ENCODE measurements around the gene SH3D19.
"Not testable (repeated sequence)": the region's sequence is repeated elsewhere in the genome, so short reads cannot be mapped to it uniquely, and the experiment has no call there.

SH3D19 gene

GRCh38 chr4:151098979-151099228 lies 226.5 kb downstream of the SH3D19 start:
- no peak for DNase-seq (ENCODE audit: low read depth)

GRCh38 chr4:151097759-151098158 lies 227.6 kb downstream of the SH3D19 start:
- DNase-seq (ENCODE audit: low read depth), result no peak

DNA sequence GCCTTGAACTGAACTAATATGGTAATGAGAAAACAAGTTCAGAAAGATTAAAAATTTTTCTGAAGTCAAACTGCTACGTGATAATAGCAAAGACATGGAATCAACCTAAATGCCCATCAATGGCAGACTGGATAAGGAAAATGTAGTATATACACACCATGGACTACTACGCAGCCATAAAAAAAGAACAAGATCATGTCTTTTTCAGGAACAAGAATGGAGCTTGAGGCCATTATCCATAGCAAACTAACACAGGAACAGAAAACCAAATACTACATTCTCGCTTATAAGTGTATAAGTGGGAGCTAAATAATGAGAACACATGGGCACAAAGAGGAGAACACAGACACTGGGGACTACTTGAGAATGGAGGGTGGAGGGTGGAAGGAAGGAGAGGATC lies 230.3 kb downstream of the SH3D19 start:
- no peak for DNase-seq (ENCODE audit: low read depth)

- DNase-seq (ENCODE audit: low read depth), result no peak
These were observed 231.1 kb downstream of the SH3D19 start for GRCh38 chr4:151094290-151094751.

GRCh38 chr4:151093203-151093602 lies 232.2 kb downstream of the SH3D19 start:
- no peak for DNase-seq (ENCODE audit: low read depth)

DNA sequence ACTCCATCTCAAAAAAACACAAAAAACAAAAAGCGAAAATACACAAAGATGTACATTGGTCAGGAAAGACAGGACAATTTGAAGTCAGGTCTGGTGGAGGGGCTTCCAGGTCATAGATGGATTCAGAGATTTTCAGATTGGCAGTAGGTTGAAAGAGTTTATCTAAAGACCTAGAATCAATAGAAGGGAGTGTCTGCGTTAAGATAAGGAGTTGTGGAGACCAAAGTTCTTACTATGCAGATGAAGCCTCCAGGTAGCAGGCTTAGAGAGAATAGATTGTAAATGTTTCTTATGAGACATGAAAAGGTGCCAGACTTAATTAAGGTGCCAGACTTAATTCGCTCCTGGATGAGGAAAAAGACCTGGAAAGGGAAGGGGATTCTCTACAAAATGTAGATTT lies 232.9 kb downstream of the SH3D19 start:
- DNase-seq (ENCODE audit: low read depth), result no peak

DNA sequence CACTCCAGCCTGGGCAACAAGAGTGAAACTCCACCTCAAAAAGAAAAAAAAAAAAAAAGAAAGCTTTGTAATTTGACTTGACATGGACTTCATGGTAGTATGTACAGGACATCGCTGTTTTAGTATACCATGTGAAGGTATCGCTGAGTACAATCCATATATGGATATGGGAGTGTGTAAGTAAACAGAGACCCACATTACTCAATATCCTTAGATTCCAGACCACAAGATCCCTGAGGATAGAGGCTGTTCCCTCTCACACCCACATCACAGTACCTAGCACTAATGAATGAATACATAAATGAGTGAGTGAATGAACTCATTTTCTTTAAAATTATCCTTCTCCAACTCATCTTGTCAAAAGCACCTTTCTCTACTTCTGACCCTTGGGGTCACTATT lies 234.4 kb downstream of the SH3D19 start:
- no peak for DNase-seq (ENCODE audit: low read depth)

DNA sequence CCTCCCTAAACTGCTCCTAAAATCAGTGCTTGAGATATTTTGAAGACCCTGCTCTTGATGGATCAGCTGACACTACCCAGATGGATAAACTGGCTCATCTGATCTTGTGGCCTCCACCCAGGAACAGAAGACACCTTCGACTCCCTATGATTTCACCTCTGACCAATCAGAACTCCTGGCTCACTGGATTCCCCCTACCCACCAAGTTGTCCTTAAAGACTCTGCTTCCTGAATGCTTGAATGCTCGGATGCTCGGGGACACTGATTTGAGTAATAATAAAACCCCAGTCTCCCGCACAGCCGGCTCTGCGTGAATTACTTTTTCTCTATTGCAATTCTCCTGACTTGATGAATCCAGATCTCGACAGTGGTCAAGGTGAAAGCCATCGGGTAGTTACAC lies 237.9 kb downstream of the SH3D19 start:
- no peak for DNase-seq (ENCODE audit: low read depth)

DNA sequence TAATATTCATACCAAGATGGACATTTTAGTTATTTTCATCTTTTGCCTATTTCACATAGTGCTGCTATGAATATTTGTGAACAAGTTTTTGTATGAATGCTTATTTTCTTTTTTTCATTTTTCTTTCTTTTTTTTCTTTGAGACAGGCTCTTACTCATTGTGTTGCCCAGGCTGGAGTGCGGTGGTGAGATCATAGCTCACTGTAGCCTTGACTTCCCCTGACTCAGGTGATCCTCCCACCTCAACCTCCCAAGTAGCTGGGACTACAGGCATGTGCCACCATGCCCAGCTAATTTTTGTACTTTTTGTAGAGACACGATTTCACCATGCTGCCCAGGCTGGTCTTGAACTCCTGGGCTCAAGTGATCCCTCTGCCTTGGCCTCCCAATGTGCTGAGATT lies 247.4 kb downstream of the SH3D19 start:
- DNase-seq (ENCODE audit: low read depth), result not testable (repeated sequence)

DNA sequence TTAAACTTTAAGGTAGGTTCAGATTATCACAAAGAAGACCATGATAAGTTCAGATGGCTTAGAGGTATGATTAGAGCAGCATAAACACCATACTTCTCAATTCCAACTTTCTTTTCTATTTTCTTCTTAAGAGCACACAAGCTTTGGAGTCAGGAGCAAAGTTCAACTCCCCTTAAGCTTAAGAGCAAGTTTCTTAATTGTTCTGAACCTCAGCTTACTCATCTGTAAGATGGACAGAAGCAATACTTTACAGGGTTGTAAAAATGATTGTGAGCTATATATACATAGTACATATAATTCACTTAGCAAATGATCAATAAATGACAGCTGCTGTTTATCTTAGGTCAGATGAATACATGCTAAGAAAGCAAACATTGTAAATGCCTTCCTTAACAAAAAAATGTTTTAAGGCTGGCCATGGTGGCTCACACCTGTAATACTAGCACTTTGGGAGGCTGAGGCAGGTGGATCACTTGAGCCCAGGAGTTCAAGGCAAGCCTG lies 250.9 kb downstream of the SH3D19 start:
- DNase-seq (ENCODE audit: low read depth), result no peak

Data from activated gamma-delta T cell treated with anti-CD3 and anti-CD28 coated beads, Interleukin-2, amount 50 U/mL, for 16 hours (primary cell).